ENCODE data around the gene SLC25A40.
A peak's percentile ranks its signal among the peaks of the same experiment; 100 is the strongest.
"Not testable (repeated sequence)": the region's sequence is repeated elsewhere in the genome, so short reads cannot be mapped to it uniquely, and the experiment has no call there.

Gene SLC25A40

GRCh38 chr7:87866533-87866932, 9.6 kb downstream of the SLC25A40 start:
- DNase-seq: not testable (repeated sequence)

GRCh38 chr7:87866089-87866488, 10.1 kb downstream of the SLC25A40 start:
- no peak for DNase-seq

GRCh38 chr7:87858417-87859100, 17.6 kb downstream of the SLC25A40 start:
- no peak for DNase-seq

GRCh38 chr7:87853237-87853864, 22.8 kb downstream of the SLC25A40 start:
- peak; percentile 7 for DNase-seq

- DNase-seq: no peak
These were observed 23.9 kb downstream of the SLC25A40 start for GRCh38 chr7:87852306-87852705.

- DNase-seq: no peak
These were observed 25.1 kb downstream of the SLC25A40 start for GRCh38 chr7:87850836-87851593.

- DNase-seq: no peak
These were observed 38.6 kb downstream of the SLC25A40 start for GRCh38 chr7:87837597-87837996.

- DNase-seq: no peak
These were observed 43.0 kb downstream of the SLC25A40 start for GRCh38 chr7:87833130-87833529.

- DNase-seq: no peak
These were observed 45.1 kb downstream of the SLC25A40 start for GRCh38 chr7:87831097-87831496.

- not testable (repeated sequence) for DNase-seq
These were observed 47.8 kb downstream of the SLC25A40 start for GRCh38 chr7:87828383-87828782.

- DNase-seq: not testable (repeated sequence)
These were observed 50.8 kb downstream of the SLC25A40 start for GRCh38 chr7:87825369-87825768.

- not testable (repeated sequence) for DNase-seq
These were observed 54.1 kb downstream of the SLC25A40 start for GRCh38 chr7:87822056-87822455.

- DNase-seq: no peak
These were observed 57.8 kb downstream of the SLC25A40 start for GRCh38 chr7:87818336-87818735.

- DNase-seq: no peak
These were observed 59.8 kb downstream of the SLC25A40 start for GRCh38 chr7:87816389-87816788.

- no peak for DNase-seq
These were observed 65.4 kb downstream of the SLC25A40 start for GRCh38 chr7:87810726-87811125.

- DNase-seq: no peak
These were observed 66.0 kb downstream of the SLC25A40 start for GRCh38 chr7:87810130-87810529.

- DNase-seq: no peak
These were observed 70.0 kb downstream of the SLC25A40 start for GRCh38 chr7:87806150-87806549.

- peak; percentile 48 for DNase-seq
These were observed 78.3 kb downstream of the SLC25A40 start for GRCh38 chr7:87797798-87798403.

GRCh38 chr7:87797395-87797794, 78.8 kb downstream of the SLC25A40 start:
- no peak for DNase-seq

GRCh38 chr7:87785368-87785995, 90.7 kb downstream of the SLC25A40 start:
- DNase-seq: no peak

GRCh38 chr7:87784424-87784823, 91.7 kb downstream of the SLC25A40 start:
- no peak for DNase-seq

Measured in CD4-positive, alpha-beta T cell treated with Interleukin-4 for 4 hours (primary cell).